SU-DHL-6 (cell line): ENCODE data around the gene CHRNB4.

Experiments used
- H2AFZ ChIP-seq: fragments of 200-600 bp; sonication (generic); 2 replicates; pipeline ENCODE4 v1.6.1; 2014; ENCODE audit warnings: low read depth, mild to moderate bottlenecking, moderate library complexity, mixed read lengths, antibody characterized with exemption, low read length; ENCODE audit not compliant: severe bottlenecking
- H3F3A ChIP-seq: fragments of 200-600 bp; shearing (Covaris generic); 2 replicates; pipeline ENCODE4 v1.6.0; 2016; ENCODE audit warnings: antibody characterized with exemption, mild to moderate bottlenecking; ENCODE audit not compliant: insufficient read depth
- H3K27ac ChIP-seq: fragments of 200-600 bp; sonication (generic); 2 replicates; pipeline ENCODE4 v1.5.1; 2016; ENCODE audit warnings: low read depth, mild to moderate bottlenecking, low read length, moderate library complexity, mixed read lengths
- H3K27me3 ChIP-seq: fragments of 200-600 bp; sonication (generic), shearing (Covaris generic); 2 replicates; pipeline ENCODE4 v1.6.0; 2014; ENCODE audit warnings: mild to moderate bottlenecking, low read length
- H3K36me3 ChIP-seq: fragments of 200-600 bp; sonication (generic); 2 replicates; pipeline ENCODE4 v1.6.1; 2014; ENCODE audit warnings: mild to moderate bottlenecking, low read length, mixed read lengths
- H3K4me2 ChIP-seq: fragments of 300-600, 200-600 bp; shearing (Covaris generic), sonication (generic); 2 replicates; pipeline ENCODE4 v1.6.0; 2014; ENCODE audit warnings: low read length, low read depth, mild to moderate bottlenecking; ENCODE audit not compliant: poor library complexity, severe bottlenecking
- H3K4me3 ChIP-seq: fragments of 200-600 bp; sonication (generic); 2 replicates; pipeline ENCODE4 v1.5.1; 2014; ENCODE audit warnings: antibody characterized with exemption, low read length, mild to moderate bottlenecking, mixed read lengths; ENCODE audit not compliant: insufficient read depth, poor library complexity, severe bottlenecking
- H3K79me2 ChIP-seq: fragments of 200-600 bp; sonication (generic); 2 replicates; pipeline ENCODE4 v1.6.1; 2014; ENCODE audit warnings: mild to moderate bottlenecking, low read length, moderate library complexity; ENCODE audit not compliant: insufficient read depth
- H3K9ac ChIP-seq: fragments of 200-600 bp; sonication (generic); 2 replicates; pipeline ENCODE4 v1.7.0; 2014; ENCODE audit warnings: mild to moderate bottlenecking, low read length
- H3K9me2 ChIP-seq: fragments of 200-600 bp; sonication (generic); replicated peaks from 2 replicates; pipeline ENCODE4 v1.6.1; 2014; ENCODE audit warnings: low read length; ENCODE audit not compliant: insufficient read depth
- H3K9me3 ChIP-seq: fragments of 200-600 bp; sonication (generic); 2 replicates; pipeline ENCODE4 v1.6.1; 2014; ENCODE audit warnings: low read length, mixed read lengths; ENCODE audit not compliant: insufficient read depth
- H4K20me1 ChIP-seq: fragments of 200-600 bp; sonication (generic); 2 replicates; pipeline ENCODE4 v1.6.1; 2014; ENCODE audit warnings: low read depth, mild to moderate bottlenecking, antibody characterized with exemption, low read length, moderate library complexity, mixed read lengths
- EZH2phosphoT487 ChIP-seq: fragments of 200-600 bp; sonication (generic), shearing (Covaris generic); conservative IDR thresholded peaks from 2 replicates; pipeline ENCODE4 v1.6.1; 2018; ENCODE audit warnings: mild to moderate bottlenecking, antibody characterized with exemption, low read length, moderate library complexity, mixed read lengths
- TF ChIP-seq, protein P1 (sequence below): fragments of 200-600 bp; sonication (generic); IDR thresholded peaks from one replicate; pipeline ENCODE4 v1.5.1; 2017; ENCODE audit warnings: antibody characterized with exemption, mild to moderate bottlenecking, low read length, moderate library complexity; ENCODE audit not compliant: insufficient read depth, poor library complexity, severe bottlenecking

CHRNB4 gene

DNA sequence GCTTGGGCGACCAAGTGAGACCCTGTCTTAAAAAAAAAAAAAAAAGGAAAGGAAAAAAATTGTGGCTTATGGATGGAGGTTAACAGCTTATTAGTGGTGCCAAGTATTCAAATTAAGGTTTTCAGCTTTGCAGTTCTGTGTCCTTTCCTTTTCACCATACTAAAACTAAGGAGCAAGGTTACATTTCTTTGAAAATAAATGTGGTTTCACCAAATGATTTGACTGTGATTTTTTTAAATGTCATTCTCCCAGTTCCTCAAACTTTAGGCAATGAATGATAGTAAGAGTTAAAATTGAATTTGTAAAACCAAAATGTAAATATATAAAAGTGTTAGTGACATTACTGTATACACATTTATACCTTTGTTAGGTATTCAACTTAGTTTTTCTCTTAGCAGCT, 66.1 kb downstream of the CHRNB4 start:
- Histone ChIP-seq H3K9me2 (no peaks in the 10 kb centered on the region), H2AFZ (no peak overlapping the region), H4K20me1 (0 out of 2 replicates have a peak, but pooled peaks cover 4% of the 10 kb centered on the region), H3K36me3 (no peaks in the 10 kb centered on the region), H3F3A (no peaks in the 10 kb centered on the region), H3K4me2 (no peak overlapping the region), H3K4me3 (no peak overlapping the region), H3K9ac (no peak overlapping the region), H3K9me3 (no peaks in the 10 kb centered on the region), H3K79me2 (no peaks in the 10 kb centered on the region), H3K27me3 (no peaks in the 10 kb centered on the region), H3K27ac (no peak overlapping the region)
- TF ChIP-seq EZH2phosphoT487: no peak
- TF ChIP-seq, protein P1, sequence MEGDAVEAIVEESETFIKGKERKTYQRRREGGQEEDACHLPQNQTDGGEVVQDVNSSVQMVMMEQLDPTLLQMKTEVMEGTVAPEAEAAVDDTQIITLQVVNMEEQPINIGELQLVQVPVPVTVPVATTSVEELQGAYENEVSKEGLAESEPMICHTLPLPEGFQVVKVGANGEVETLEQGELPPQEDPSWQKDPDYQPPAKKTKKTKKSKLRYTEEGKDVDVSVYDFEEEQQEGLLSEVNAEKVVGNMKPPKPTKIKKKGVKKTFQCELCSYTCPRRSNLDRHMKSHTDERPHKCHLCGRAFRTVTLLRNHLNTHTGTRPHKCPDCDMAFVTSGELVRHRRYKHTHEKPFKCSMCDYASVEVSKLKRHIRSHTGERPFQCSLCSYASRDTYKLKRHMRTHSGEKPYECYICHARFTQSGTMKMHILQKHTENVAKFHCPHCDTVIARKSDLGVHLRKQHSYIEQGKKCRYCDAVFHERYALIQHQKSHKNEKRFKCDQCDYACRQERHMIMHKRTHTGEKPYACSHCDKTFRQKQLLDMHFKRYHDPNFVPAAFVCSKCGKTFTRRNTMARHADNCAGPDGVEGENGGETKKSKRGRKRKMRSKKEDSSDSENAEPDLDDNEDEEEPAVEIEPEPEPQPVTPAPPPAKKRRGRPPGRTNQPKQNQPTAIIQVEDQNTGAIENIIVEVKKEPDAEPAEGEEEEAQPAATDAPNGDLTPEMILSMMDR: no peak
